OCI-LY7 (cell line): ENCODE data around the gene EME1.

Experiments used
- CTCF ChIP-seq: fragments of 200-600 bp; sonication (generic); conservative IDR thresholded peaks from 2 replicates; pipeline ENCODE4 v1.5.1; 2014; ENCODE audit warnings: mild to moderate bottlenecking, antibody characterized with exemption, low read length, moderate library complexity, mixed read lengths
- EZH2phosphoT487 ChIP-seq: fragments of 200-600 bp; sonication (generic); IDR thresholded peaks from 2 replicates; pipeline ENCODE4 v1.6.1; 2018; ENCODE audit warnings: low read depth, borderline replicate concordance, mild to moderate bottlenecking, mixed run types, antibody characterized with exemption, low read length, moderate library complexity, mixed read lengths

DNA sequence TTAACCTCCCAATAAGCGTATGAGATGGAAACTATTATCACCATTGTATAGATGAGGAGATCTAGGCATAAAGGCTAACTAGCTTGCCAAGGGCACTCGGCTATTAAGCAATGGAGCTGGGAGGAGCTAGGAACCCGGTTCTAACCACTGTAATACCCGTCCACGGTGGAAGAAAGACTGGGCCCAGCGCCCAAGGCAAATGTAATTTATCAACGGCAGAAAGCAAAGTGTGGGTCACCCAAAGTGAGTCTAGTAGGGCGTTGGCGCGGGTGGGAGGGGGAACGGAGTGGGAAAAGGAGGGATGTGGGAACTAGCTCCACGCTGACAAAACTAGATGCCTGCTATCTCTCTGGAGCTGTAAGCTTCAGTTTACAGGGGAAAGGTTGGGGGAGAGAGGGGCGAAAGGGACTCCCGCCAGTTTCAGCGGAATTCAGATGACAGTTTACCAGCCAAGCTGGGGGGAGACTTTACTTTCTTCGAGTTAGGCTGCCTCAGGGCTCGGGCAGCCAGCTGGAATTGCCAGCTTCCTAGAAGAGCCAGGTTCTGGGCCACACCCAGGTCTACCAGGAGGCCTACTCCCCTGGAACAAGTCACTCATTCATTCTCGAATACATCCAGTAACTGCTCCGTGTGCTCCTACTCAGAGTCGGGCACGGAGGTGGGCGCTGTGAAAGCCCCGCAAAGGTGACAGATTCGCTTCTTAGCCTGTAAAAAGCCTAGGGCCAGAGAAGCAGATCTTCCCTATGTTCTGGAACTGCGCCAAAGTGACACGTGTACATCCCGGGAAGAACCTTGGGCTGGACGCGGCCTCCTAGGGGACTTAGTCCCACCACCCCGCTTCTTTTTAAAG is 23.5 kb downstream of the EME1 start:
- TF ChIP-seq CTCF (no peak), EZH2phosphoT487 (no peak)
